GM13977 (cell line): Measurements from ENCODE around the gene KCNN3.

Experiments used
- DNase-seq: peaks from one replicate; pipeline ENCODE4 v3.0.0; 2012; ENCODE audit warnings: low spot score
- in situ Hi-C: fragments of 300-500 bp; cut with MboI; formaldehyde crosslinking; loops from one replicate; pipeline ENCODE4 v1.12.0; 2022; ENCODE audit warnings: low sequenced_read_pairs, low pct_unique_long_range_greater_than_20kb, mixed read lengths, inconsistent platforms; ENCODE audit not compliant: unreplicated experiment
- TF ChIP-seq, protein P1 (sequence below): IDR thresholded peaks from 2 replicates; pipeline ENCODE4 v1.5.1; 2012; ENCODE audit warnings: mild to moderate bottlenecking, control low read depth; ENCODE audit not compliant: insufficient read depth; ENCODE audit errors: extremely low read depth, missing control alignments

Gene KCNN3

DNA sequence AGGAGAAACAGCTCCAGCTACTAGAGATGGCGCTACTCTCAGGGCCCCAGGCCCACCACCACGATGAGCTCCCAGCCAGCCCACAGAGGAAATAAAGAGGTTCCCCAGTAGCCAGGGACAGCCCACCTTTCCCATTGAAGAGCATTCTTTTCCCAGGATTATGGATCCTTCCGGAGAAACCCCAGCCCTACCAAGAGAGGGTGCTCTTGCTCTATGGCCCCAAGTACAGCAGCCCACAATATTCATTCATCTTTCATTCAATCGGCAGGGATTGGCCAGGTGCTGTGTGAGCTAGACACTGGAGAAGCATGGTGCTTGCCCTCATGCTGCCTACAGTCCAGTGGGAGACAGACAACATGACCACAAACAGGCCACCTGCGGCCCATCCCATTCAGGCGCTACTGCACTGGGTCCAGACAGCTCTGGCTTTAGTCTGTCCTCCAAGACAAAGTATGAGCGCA lies 36.6 kb upstream of the KCNN3 start:
- TF ChIP-seq, protein P1, sequence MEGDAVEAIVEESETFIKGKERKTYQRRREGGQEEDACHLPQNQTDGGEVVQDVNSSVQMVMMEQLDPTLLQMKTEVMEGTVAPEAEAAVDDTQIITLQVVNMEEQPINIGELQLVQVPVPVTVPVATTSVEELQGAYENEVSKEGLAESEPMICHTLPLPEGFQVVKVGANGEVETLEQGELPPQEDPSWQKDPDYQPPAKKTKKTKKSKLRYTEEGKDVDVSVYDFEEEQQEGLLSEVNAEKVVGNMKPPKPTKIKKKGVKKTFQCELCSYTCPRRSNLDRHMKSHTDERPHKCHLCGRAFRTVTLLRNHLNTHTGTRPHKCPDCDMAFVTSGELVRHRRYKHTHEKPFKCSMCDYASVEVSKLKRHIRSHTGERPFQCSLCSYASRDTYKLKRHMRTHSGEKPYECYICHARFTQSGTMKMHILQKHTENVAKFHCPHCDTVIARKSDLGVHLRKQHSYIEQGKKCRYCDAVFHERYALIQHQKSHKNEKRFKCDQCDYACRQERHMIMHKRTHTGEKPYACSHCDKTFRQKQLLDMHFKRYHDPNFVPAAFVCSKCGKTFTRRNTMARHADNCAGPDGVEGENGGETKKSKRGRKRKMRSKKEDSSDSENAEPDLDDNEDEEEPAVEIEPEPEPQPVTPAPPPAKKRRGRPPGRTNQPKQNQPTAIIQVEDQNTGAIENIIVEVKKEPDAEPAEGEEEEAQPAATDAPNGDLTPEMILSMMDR: no peak
- no peak for DNase-seq
- in situ Hi-C loops: no loop called here

DNA sequence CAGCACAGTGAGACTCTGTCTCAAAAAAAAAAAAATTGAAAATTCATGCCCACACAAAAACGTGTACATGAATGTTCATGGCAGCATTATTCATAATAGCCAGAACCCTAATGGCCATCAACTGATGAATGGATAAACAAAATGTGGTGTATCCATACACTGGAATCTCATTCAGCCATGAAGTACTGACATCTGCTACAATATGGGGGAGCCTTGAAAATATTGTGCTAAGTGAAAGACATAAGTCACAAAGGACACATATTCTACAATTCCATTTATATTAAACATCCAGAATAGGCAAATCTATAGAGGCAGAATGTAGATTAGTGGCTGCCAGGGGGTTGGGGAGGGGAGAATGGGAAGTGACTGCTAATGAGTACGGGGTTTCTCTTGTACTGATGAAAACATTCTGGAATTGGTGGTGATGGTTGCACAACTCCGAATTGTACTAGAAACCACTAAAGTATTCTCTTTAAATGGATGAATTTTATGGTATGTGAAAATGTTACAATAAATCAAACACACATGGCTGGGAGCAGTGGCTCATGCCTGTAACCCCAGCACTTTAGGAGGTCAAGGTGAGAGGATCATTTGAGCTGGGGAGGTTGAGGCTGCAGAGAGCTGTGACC lies 33.0 kb upstream of the KCNN3 start:
- in situ Hi-C loops: no loop called here
- TF ChIP-seq, protein P1: no peak
- no peak for DNase-seq

DNA sequence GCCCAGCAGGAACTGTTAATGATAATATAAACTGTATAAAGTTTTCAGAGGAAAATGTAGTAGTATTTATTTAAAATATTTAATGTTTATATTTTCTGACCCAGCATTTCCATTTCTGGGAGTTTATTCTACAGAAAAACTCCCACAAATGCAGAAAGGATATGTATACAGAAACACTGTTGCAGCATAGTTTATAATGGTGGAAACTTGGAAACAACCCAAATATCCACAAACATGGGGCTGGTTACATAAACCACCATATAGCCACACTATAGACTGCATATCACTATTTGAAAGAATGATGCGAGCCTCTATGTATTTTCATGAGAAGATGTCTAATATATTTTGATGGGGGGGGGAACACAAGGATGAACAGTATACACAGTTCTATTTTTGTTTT lies 31.5 kb upstream of the KCNN3 start:
- in situ Hi-C loops: no loop called here

DNA sequence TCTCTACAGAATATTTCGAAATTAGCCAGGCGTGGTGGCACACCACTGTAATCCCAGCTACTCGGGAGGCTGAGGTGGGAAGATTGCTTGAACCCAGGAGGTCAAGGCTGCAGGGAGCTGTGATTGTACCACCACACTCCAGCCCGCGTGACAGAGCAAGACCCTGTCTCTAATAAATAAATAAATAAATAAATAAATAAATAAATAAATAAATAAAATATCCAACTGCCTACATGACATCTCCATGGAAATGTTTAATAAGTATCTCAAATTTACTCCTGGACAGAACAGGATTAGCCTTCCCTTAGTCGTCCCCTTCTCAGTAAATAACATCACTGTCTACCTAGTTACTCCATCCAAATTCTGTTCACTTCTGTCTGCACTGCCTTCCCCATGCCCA lies 29.0 kb upstream of the KCNN3 start:
- TF ChIP-seq, protein P1: no peak
- no peak for DNase-seq
- in situ Hi-C loops: loop anchor here (25.0 kb wide), 1 partner anchor 337 kb away; the partner anchor contains the start of genes CHRNB2 and UBE2Q1

More for the DNA sequence above, 31.5 kb upstream of the KCNN3 start:
- TF ChIP-seq, protein P1: no peak
- no peak for DNase-seq

DNA sequence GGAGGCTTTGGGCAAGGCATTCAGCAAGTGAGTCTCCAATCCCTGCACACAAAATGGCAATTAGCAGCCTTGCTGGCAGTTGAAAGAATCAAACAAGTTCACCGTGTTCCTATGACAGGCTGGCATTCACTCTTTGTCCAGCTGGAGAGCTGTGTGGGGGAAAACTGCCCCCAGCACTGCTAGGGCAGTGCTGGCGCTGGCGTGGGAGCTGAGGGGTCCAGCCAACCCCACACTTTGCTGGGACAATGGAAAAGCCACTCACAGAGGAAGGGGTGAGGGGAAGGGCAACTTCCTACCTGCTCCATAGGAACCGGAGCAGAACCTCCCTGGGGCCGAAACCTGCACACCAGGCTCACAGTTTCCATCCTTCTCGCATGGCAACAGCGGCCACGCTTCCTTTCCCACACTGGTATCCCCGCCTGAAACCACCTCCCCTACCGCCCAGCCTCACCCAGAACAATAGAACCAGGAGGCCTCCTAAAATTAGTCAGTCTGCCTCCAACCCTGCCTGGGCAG lies 26.7 kb upstream of the KCNN3 start:
- TF ChIP-seq, protein P1: no peak
- no peak for DNase-seq
- in situ Hi-C loops: loop anchor here (25.0 kb wide), 1 partner anchor 335 kb away; the partner anchor contains the start of genes CHRNB2 and UBE2Q1

DNA sequence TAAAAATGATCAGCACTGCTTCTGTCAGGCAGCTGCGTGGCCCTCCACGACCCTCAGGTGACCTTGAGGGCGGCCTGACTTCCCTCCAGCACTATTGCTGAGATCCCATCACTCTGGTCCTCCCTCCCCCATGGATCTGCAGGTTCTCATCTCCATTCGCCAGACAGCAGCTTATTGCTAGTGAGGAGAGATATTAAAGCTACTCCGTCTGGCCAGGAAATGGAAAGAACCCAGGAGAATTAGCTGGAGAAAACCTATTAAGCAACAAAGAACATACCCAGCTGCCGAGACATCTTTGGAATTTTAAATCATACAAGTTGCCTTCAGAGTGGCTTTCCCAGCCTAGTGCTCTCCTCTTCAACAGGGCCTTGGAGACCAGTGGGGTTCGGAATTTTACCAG lies 25.7 kb upstream of the KCNN3 start:
- TF ChIP-seq, protein P1: no peak
- no peak for DNase-seq
- in situ Hi-C loops: loop anchor here (25.0 kb wide), 1 partner anchor 333 kb away; the partner anchor contains the start of genes CHRNB2 and UBE2Q1
